ENCODE data around the gene WNT7A. TPM values are rescaled to one million over a fixed set of nuclear protein-coding genes. Genes with fewer than 3 reads are reported as not detected.

Gene WNT7A
- total RNA-seq, 4 donors from 2014 or later, result 0.09 to 0.91 (median 0.73) TPM; not detected in 1

- Histone ChIP-seq H3K4me1 (peaks cover 0 to 16% (median 0%) of the 10 kb centered on the region in 3 donors), H3K9me3 (no peaks in the 10 kb centered on the region), H3K4me3 (no peak overlapping the region), H3K27me3 (peaks cover 0 to 66% (median 0%) of the 10 kb centered on the region in 4 donors), H3K36me3 (no peaks in the 10 kb centered on the region), H3K27ac (no peak overlapping the region)
- no peak for TF ChIP-seq CTCF (IDR thresholded peaks at IDR 0.05)
- TF ChIP-seq POLR2A (IDR thresholded peaks at IDR 0.05), result no peak
- no peak for DNase-seq
- WGBS, 2 donors, result 84 to 87% methylated on average over 7 to 9 of the region's 9 CpGs
- intact Hi-C loops (cut with DNase I), result no loop called here
Observed at GRCh38 chr3:13835246-13835645, 44.6 kb downstream of the WNT7A start.

- Histone ChIP-seq H3K9me3 (no peaks in the 10 kb centered on the region), H3K36me3 (no peaks in the 10 kb centered on the region), H3K27me3 (peaks cover 0 to 73% (median 0%) of the 10 kb centered on the region in 4 donors), H3K4me3 (no peak overlapping the region), H3K27ac (no peak overlapping the region), H3K4me1 (peaks cover 0 to 11% (median 0%) of the 10 kb centered on the region in 3 donors)
- TF ChIP-seq CTCF (IDR thresholded peaks at IDR 0.05) (no peak), POLR2A (IDR thresholded peaks at IDR 0.05) (no peak)
- intact Hi-C loops (cut with DNase I), result no loop called here
- DNase-seq, result no peak
- 74 to 81% methylated on average over 12 of the region's 14 CpGs for WGBS, 2 donors
Observed at GRCh38 chr3:13834258-13835035, 45.4 kb downstream of the WNT7A start.

DNA sequence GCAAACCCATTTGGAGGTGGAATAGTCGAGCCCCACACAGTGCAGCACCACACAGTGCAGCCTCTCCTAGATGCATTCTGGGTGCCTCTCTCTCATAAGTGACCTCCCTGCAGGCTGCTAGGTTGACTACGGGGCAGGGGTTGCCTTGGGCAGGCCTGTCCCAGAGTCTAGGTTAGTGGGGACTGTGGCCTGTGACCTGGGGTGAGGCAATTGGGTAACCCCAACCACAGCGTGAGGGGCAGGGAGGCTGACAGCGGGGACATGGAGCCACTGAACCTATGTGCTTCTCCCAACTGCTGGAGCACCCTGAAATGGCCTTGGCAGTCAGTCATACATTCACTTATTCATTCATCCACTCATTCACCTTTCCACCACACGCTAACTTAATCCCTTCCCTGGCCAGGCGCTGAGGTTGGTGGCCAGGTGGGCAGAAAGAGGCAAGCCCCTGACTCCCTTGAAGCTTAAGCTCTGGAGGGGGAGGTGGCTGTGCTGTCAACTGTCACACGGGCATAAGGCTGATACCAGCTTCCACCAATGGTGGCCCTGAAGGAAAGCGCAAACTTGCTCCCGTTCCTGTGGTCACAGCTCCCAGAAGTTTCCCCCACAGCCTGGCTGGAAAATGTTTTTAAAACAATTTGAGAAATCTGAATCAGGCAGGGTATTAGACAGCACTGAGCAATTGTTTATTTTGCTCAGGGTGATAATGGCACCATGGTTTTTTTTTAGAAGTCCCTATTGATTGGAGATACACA lies 46.2 kb downstream of the WNT7A start:
- Histone ChIP-seq H3K27ac (no peak overlapping the region), H3K4me1 (peaks cover 0 to 8% (median 0%) of the 10 kb centered on the region in 3 donors), H3K4me3 (no peak overlapping the region), H3K27me3 (peaks cover 0 to 78% (median 0%) of the 10 kb centered on the region in 4 donors), H3K36me3 (no peaks in the 10 kb centered on the region), H3K9me3 (no peaks in the 10 kb centered on the region)
- TF ChIP-seq CTCF (IDR thresholded peaks at IDR 0.05) (no peak), POLR2A (IDR thresholded peaks at IDR 0.05) (no peak)
- intact Hi-C loops (cut with DNase I), result no loop called here
- DNase-seq, result no peak
- 85% methylated on average over 8 of the region's 9 CpGs; no CpG with 5 or more reads in 1 of the 2 donors for WGBS, 2 donors

DNA sequence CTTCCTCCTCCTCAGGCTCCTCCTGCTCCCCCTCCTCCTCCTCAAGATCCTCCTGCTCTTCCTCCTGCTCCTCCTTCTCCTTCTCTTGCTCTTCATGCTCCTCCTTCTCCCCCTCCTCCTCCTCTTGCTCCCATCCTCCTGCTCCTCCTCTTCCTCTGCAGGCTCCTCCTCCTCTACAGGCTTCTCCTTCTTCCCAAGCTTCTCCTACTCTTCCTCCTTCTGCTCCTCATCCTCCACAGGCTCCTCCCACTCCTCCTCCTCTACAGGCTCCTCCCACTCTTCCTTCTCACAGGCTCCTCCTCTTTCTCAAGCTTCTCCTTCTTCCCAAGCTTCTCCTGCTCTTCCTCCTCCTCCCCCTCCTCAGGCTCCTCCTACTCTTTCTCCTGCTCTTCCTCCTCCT lies 47.7 kb downstream of the WNT7A start:
- DNase-seq, result no peak
- H3K4me1 ChIP-seq, result peaks cover 7 to 18% (median 8%) of the 10 kb centered on the region in 3 donors
- no peak for TF ChIP-seq POLR2A (IDR thresholded peaks at IDR 0.05)
- TF ChIP-seq CTCF (IDR thresholded peaks at IDR 0.05), result no peak

More for the DNA sequence above, 47.7 kb downstream of the WNT7A start:
- intact Hi-C loops (cut with DNase I), result no loop called here
- Histone ChIP-seq H3K27me3 (peaks cover 0 to 73% (median 0%) of the 10 kb centered on the region in 4 donors), H3K9me3 (no peaks in the 10 kb centered on the region), H3K4me3 (no peak overlapping the region), H3K27ac (no peak overlapping the region), H3K36me3 (no peaks in the 10 kb centered on the region)

All from esophagus squamous epithelium (tissue), 5 donors.